H9 (cell line): Measurements from ENCODE around the gene FMN1. TPM values are rescaled to one million over a fixed set of nuclear protein-coding genes. Genes with fewer than 3 reads are reported as not detected.

Experiments used
- DNase-seq: peaks from one replicate; pipeline ENCODE4 v3.0.0-alpha.2; 2017
- H2AFZ ChIP-seq: one replicate; pipeline ENCODE4 v1.6.1; 2013; ENCODE audit warnings: mild to moderate bottlenecking, low read length, control low read depth, moderate library complexity
- H2AK5ac ChIP-seq: 2 replicates; pipeline ENCODE4 v1.6.1; 2013; ENCODE audit warnings: low read length, control low read depth, mixed read lengths; ENCODE audit not compliant: insufficient read length
- H2BK120ac ChIP-seq: one replicate; pipeline ENCODE4 v1.6.1; 2013; ENCODE audit warnings: low read depth, mild to moderate bottlenecking, low read length, control low read depth, inconsistent platforms; ENCODE audit not compliant: poor library complexity, severe bottlenecking
- H2BK12ac ChIP-seq: 2 replicates; pipeline ENCODE4 v1.6.1; 2013; ENCODE audit warnings: low read length, control low read depth, mixed read lengths, low read depth; ENCODE audit not compliant: insufficient read length
- H2BK15ac ChIP-seq: 2 replicates; pipeline ENCODE4 v1.6.1; 2013; ENCODE audit warnings: low read depth, low read length, control low read depth
- H2BK20ac ChIP-seq: one replicate; pipeline ENCODE4 v1.6.1; 2013; ENCODE audit warnings: low read depth, mild to moderate bottlenecking, low read length, control low read depth, inconsistent platforms; ENCODE audit not compliant: poor library complexity, severe bottlenecking
- H2BK5ac ChIP-seq: 2 replicates; pipeline ENCODE4 v1.6.1; 2013; ENCODE audit warnings: low read length, control low read depth, mixed read lengths; ENCODE audit not compliant: insufficient read length
- H3K14ac ChIP-seq: 2 replicates; pipeline ENCODE4 v1.6.1; 2013; ENCODE audit warnings: low read length, control low read depth; ENCODE audit not compliant: insufficient read depth
- H3K18ac ChIP-seq: 2 replicates; pipeline ENCODE4 v1.6.1; 2013; ENCODE audit warnings: low read depth, mild to moderate bottlenecking, mixed read lengths, low read length, control low read depth; ENCODE audit not compliant: insufficient read length
- H3K23ac ChIP-seq: 2 replicates; pipeline ENCODE4 v1.6.1; 2013; ENCODE audit warnings: low read length, control low read depth, mixed read lengths, low read depth; ENCODE audit not compliant: insufficient read length
- H3K23me2 ChIP-seq: 2 replicates; pipeline ENCODE4 v1.6.1; 2013; ENCODE audit warnings: low read depth, mild to moderate bottlenecking, mixed read lengths, low read length, control low read depth; ENCODE audit not compliant: insufficient read length, poor library complexity, severe bottlenecking
- H3K27ac ChIP-seq: 2 replicates; pipeline ENCODE4 v1.5.1; 2013; ENCODE audit warnings: low read length, control low read depth, mixed read lengths, low read depth; ENCODE audit not compliant: insufficient read length
- H3K27me3 ChIP-seq: 2 replicates; pipeline ENCODE4 v1.6.1; 2013; ENCODE audit warnings: low read length, control low read depth, inconsistent platforms; ENCODE audit not compliant: insufficient read depth
- H3K4ac ChIP-seq: 2 replicates; pipeline ENCODE4 v1.6.1; 2013; ENCODE audit warnings: low read depth, mild to moderate bottlenecking, control low read depth, inconsistent platforms, low read length, moderate library complexity
- H3K4me1 ChIP-seq: 2 replicates; pipeline ENCODE4 v1.6.1; 2013; ENCODE audit warnings: low read length, control low read depth, inconsistent platforms; ENCODE audit not compliant: insufficient read depth
- H3K4me2 ChIP-seq: 2 replicates; pipeline ENCODE4 v1.6.1; 2013; ENCODE audit warnings: low read length, control low read depth, mixed read lengths; ENCODE audit not compliant: insufficient read length, insufficient read depth
- H3K56ac ChIP-seq: 2 replicates; pipeline ENCODE4 v1.6.1; 2013; ENCODE audit warnings: low read depth, mild to moderate bottlenecking, mixed read lengths, low read length, control low read depth; ENCODE audit not compliant: insufficient read length
- H3K79me1 ChIP-seq: 2 replicates; pipeline ENCODE4 v1.6.1; 2013; ENCODE audit warnings: low read depth, mild to moderate bottlenecking, moderate library complexity, low read length, control low read depth, inconsistent platforms; ENCODE audit not compliant: insufficient read depth, poor library complexity, severe bottlenecking
- H3K79me2 ChIP-seq: 2 replicates; pipeline ENCODE4 v1.6.1; 2013; ENCODE audit warnings: low read length, control low read depth, inconsistent platforms; ENCODE audit not compliant: insufficient read depth
- H3K9ac ChIP-seq: 2 replicates; pipeline ENCODE4 v1.6.1; 2013; ENCODE audit warnings: low read length, control low read depth, mixed read lengths; ENCODE audit not compliant: insufficient read length; ENCODE audit errors: extremely low read depth
- H3K9me3 ChIP-seq: one replicate; pipeline ENCODE4 v1.6.1; 2013; ENCODE audit warnings: low read depth, low read length, inconsistent platforms; ENCODE audit not compliant: control insufficient read depth
- H3T11ph ChIP-seq: one replicate; pipeline ENCODE4 v1.6.1; 2013; ENCODE audit warnings: mild to moderate bottlenecking, low read length, control low read depth, inconsistent platforms
- H4K20me1 ChIP-seq: one replicate; pipeline ENCODE4 v1.6.1; 2013; ENCODE audit not compliant: control insufficient read depth, insufficient read length, insufficient read depth
- H4K5ac ChIP-seq: 2 replicates; pipeline ENCODE4 v1.6.1; 2013; ENCODE audit warnings: low read depth, mild to moderate bottlenecking, mixed read lengths, low read length, control low read depth; ENCODE audit not compliant: insufficient read length
- H4K8ac ChIP-seq: replicated peaks from 2 replicates; pipeline ENCODE4 v1.6.1; 2013; ENCODE audit warnings: low read length, control low read depth, mixed read lengths, low read depth; ENCODE audit not compliant: insufficient read length
- H4K91ac ChIP-seq: 2 replicates; pipeline ENCODE4 v1.6.1; 2013; ENCODE audit warnings: low read depth, mild to moderate bottlenecking, moderate library complexity, mixed read lengths, low read length, control low read depth; ENCODE audit not compliant: insufficient read length
- H3K27ac Mint-ChIP-seq, 3 experiments: 2 replicates in 2 of 3; 3 replicates in 1 of 3; pipeline ENCODE4 v1.8.0; 2020 to 2021; ENCODE audit warnings: mixed read lengths in 3 of 3, mild to moderate bottlenecking in 1 of 3, moderate library complexity in 1 of 3
- H3K27me3 Mint-ChIP-seq: 2 replicates; pipeline ENCODE4 v1.8.0; 2021; ENCODE audit warnings: low read depth, mild to moderate bottlenecking, moderate library complexity, mixed read lengths
- H3K36me3 Mint-ChIP-seq, 3 experiments: 2 replicates in 2 of 3; 3 replicates in 1 of 3; pipeline ENCODE4 v1.8.0; 2020 to 2021; ENCODE audit warnings: low read depth in 3 of 3, mixed read lengths in 3 of 3; ENCODE audit not compliant: insufficient read depth in 1 of 3
- H3K4me1 Mint-ChIP-seq, 2 experiments: 2 replicates each; pipeline ENCODE4 v1.8.0; 2020; ENCODE audit warnings: mixed read lengths in 2 of 2
- H3K4me3 Mint-ChIP-seq, 2 experiments: 2 replicates in 1 of 2; 3 replicates in 1 of 2; pipeline ENCODE4 v1.8.0; 2020 to 2021; ENCODE audit warnings: mild to moderate bottlenecking in 2 of 2, mixed read lengths in 2 of 2, moderate library complexity in 1 of 2
- H3K9me3 Mint-ChIP-seq, 2 experiments: 2 replicates in 1 of 2; 3 replicates in 1 of 2; pipeline ENCODE4 v1.8.0; 2020; ENCODE audit warnings: mild to moderate bottlenecking in 2 of 2, mixed read lengths in 2 of 2, moderate library complexity in 1 of 2
- CTCF ChIP-seq: fragments of 200-600 bp; sonication (generic); conservative IDR thresholded peaks from 3 replicates; pipeline ENCODE4 v1.8.0; 2021; ENCODE audit warnings: antibody characterized with exemption, mild to moderate bottlenecking
- WGBS: extraction: QIAGEN DNeasy Blood & Tissue Kit; methylation state at CpG from one replicate; pipeline ENCODE4 v1.1.7; 2013; ENCODE audit warnings: missing lambda C conversion rate, low lambda C conversion rate, mixed read lengths; ENCODE audit not compliant: insufficient read length; ENCODE audit errors: extremely low coverage; 5-methylcytosine and 5-hydroxymethylcytosine counted together
- total RNA-seq: library from RNA; stranded (reverse); gene quantifications from 2 replicates; pipeline ENCODE4 v1.2.1, GENCODE V29; 2021

The FMN1 gene
- total RNA-seq, 1 experiment from 2014 or later = 1.9 TPM

- H3K4me1 Mint-ChIP-seq = peaks cover 0 to 4% of the 10 kb centered on the region in 2 experiments; a peak in 1 of 4 replicates
These were observed 250.8 kb downstream of the FMN1 start for GRCh38 chr15:32943711-32944110.

More at GRCh38 chr15:32943711-32944110, 250.8 kb downstream of the FMN1 start:
- H3K36me3 Mint-ChIP-seq = no peaks in the 10 kb centered on the region
- no peak overlapping the region for H2BK5ac ChIP-seq
- no peaks in the 10 kb centered on the region for H3K9me3 Mint-ChIP-seq
- no peak overlapping the region for H3K18ac ChIP-seq
- no peaks in the 10 kb centered on the region for H3K4me1 ChIP-seq
- no peak for TF ChIP-seq CTCF
- H2BK15ac ChIP-seq = no peak overlapping the region
- H4K5ac ChIP-seq = no peak overlapping the region
- no peak overlapping the region for H3K4ac ChIP-seq
- H3K27me3 Mint-ChIP-seq = no peaks in the 10 kb centered on the region
- H2BK20ac ChIP-seq = no peak overlapping the region
- no peak overlapping the region for H3K9ac ChIP-seq
- H3K4me2 ChIP-seq = no peak overlapping the region
- no peak overlapping the region for H3K14ac ChIP-seq
- H2AFZ ChIP-seq = no peak overlapping the region
- H3K27me3 ChIP-seq = no peaks in the 10 kb centered on the region
- H2AK5ac ChIP-seq = no peak overlapping the region
- H3K79me2 ChIP-seq = no peaks in the 10 kb centered on the region
- no peak overlapping the region for H3K27ac ChIP-seq
- no peak overlapping the region for H3T11ph ChIP-seq
- no CpG with 5 or more reads among the region's 3 CpGs for WGBS
- H3K9me3 ChIP-seq = no peaks in the 10 kb centered on the region
- H3K27ac Mint-ChIP-seq = no peak overlapping the region
- no peaks in the 10 kb centered on the region for H4K20me1 ChIP-seq
- no peak overlapping the region for H3K23ac ChIP-seq
- no peak overlapping the region for H2BK120ac ChIP-seq
- no peaks in the 10 kb centered on the region for H3K23me2 ChIP-seq
- H4K8ac ChIP-seq = no peak overlapping the region
- H3K79me1 ChIP-seq = no peaks in the 10 kb centered on the region
- no peak overlapping the region for H3K56ac ChIP-seq
- H4K91ac ChIP-seq = no peak overlapping the region
- no peak for DNase-seq
- H3K4me3 Mint-ChIP-seq = no peak overlapping the region
- H2BK12ac ChIP-seq = no peak overlapping the region
